Sigmoid colon (tissue), 3 donors: Measurements from ENCODE around the gene SYNGR3.

Source experiments
- CTCF ChIP-seq, 4 experiments: fragments of 450-650 bp in 3 of 4; fragments of 200-600 bp in 1 of 4; IDR thresholded peaks; one replicate each; pipeline ENCODE4 v1.5.1; 2016 to 2019; ENCODE audit warnings: antibody characterized with exemption in 4 of 4, mild to moderate bottlenecking in 3 of 4, moderate library complexity in 2 of 4
- POLR2A ChIP-seq, 2 donors: fragments of 450-650 bp; IDR thresholded peaks; one replicate each; pipeline ENCODE4 v1.6.1; 2016; ENCODE audit warnings: antibody characterized with exemption in 2 of 2, mild to moderate bottlenecking in 2 of 2, moderate library complexity in 2 of 2

DNA sequence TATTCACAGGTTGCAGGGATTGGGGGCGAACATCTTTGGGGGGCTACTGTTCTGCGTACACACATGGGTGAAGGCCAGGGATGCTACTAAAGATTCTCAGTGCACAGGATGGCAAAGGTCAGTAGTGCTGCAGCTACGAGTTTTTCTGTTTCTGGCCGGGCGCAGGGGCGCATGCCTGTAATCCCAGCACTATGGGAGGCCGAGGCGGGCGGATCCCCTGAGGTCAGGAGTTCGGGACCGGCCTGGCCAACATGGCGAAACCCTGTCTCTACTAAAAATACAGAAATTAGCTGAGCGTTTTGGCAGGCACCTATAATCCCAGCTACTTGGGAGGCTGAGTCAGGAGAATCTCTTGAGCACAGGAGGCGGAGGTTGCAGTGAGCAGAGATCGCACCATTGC lies 23.8 kb downstream of the SYNGR3 start:
- TF ChIP-seq POLR2A (IDR thresholded peaks at IDR 0.05) (no peak), CTCF (IDR thresholded peaks at IDR 0.05) (no peak)
